ENCODE results near the gene MYLK. TPM values are rescaled to one million over a fixed set of nuclear protein-coding genes. Genes with fewer than 3 reads are reported as not detected.

Gene MYLK
- total RNA-seq, 1 donor from 2014 or later: 50.5 TPM

DNA sequence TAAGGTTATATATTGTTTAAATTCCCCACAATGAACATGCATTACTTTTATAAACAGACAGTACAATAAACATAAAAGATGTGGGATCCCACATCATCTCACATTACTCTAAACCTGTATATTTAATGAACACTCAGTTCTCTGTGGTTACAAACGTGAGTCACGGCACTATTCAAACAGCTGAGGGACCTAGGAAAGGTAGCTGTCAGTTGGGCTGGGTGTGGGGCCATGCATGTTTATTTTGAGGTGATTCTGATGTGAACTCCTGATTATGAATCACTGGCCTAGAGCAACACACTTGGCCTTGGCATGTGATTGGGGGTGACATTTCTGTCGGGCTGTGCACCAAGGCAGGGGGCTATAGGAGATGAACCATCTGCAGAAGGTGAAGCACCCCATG, 151.7 kb downstream of the MYLK start:
- TF ChIP-seq EZH2 (IDR thresholded peaks at IDR 0.05; ENCODE audit: insufficient read depth, low read length): no peak
- TF ChIP-seq, protein P1, sequence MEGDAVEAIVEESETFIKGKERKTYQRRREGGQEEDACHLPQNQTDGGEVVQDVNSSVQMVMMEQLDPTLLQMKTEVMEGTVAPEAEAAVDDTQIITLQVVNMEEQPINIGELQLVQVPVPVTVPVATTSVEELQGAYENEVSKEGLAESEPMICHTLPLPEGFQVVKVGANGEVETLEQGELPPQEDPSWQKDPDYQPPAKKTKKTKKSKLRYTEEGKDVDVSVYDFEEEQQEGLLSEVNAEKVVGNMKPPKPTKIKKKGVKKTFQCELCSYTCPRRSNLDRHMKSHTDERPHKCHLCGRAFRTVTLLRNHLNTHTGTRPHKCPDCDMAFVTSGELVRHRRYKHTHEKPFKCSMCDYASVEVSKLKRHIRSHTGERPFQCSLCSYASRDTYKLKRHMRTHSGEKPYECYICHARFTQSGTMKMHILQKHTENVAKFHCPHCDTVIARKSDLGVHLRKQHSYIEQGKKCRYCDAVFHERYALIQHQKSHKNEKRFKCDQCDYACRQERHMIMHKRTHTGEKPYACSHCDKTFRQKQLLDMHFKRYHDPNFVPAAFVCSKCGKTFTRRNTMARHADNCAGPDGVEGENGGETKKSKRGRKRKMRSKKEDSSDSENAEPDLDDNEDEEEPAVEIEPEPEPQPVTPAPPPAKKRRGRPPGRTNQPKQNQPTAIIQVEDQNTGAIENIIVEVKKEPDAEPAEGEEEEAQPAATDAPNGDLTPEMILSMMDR (IDR thresholded peaks at IDR 0.05; ENCODE audit: insufficient read depth, low read depth, low read length): no peak
- H3K4me1 ChIP-seq (ENCODE audit: insufficient read depth, low read length): peaks cover 36% of the 10 kb centered on the region
- Mint-ChIP-seq H3K4me1 (ENCODE audit: low read depth, unreplicated experiment) (peaks cover 34% of the 10 kb centered on the region), H3K36me3 (ENCODE audit: low read depth, unreplicated experiment) (peaks cover 40% of the 10 kb centered on the region), H3K27ac (ENCODE audit: unreplicated experiment) (no peak overlapping the region), H3K9me3 (ENCODE audit: unreplicated experiment) (peaks cover 5% of the 10 kb centered on the region), H3K27me3 (ENCODE audit: low read depth, unreplicated experiment) (no peaks in the 10 kb centered on the region), H3K4me3 (ENCODE audit: unreplicated experiment) (no peak overlapping the region)
- no peaks in the 10 kb centered on the region for H3K27me3 ChIP-seq (ENCODE audit: insufficient read depth, low read length)
- H4K20me1 ChIP-seq (ENCODE audit: insufficient read depth, low read length): no peaks in the 10 kb centered on the region
- H3K9ac ChIP-seq (ENCODE audit: low read length): peak overlapping the region; percentile 8
- H3K9me3 ChIP-seq (ENCODE audit: insufficient read depth, low read depth, low read length): no peaks in the 10 kb centered on the region
- no peak overlapping the region for H2AFZ ChIP-seq (ENCODE audit: low read depth, low read length)
- FAIRE-seq (no peak), DNase-seq (ENCODE audit: low read depth) (peak; percentile 91)
- H3K27ac ChIP-seq (ENCODE audit: low read depth, low read length): peak overlapping the region; percentile 95
- H3K4me2 ChIP-seq (ENCODE audit: low read length): peak overlapping the region; percentile 72
- no peak overlapping the region for H3K4me3 ChIP-seq (ENCODE audit: insufficient read depth, low read depth, low read length)
- H3K36me3 ChIP-seq (ENCODE audit: insufficient read depth, low read length): peaks cover 8% of the 10 kb centered on the region
- H3K79me2 ChIP-seq (ENCODE audit: insufficient read depth, low read length): peaks cover 9% of the 10 kb centered on the region

- Histone ChIP-seq H3K79me2 (ENCODE audit: insufficient read depth, low read length) (peaks cover 9% of the 10 kb centered on the region), H2AFZ (ENCODE audit: low read depth, low read length) (no peak overlapping the region), H3K4me2 (ENCODE audit: low read length) (no peak overlapping the region), H3K9ac (ENCODE audit: low read length) (no peak overlapping the region), H3K27ac (ENCODE audit: low read depth, low read length) (no peak overlapping the region), H3K27me3 (ENCODE audit: insufficient read depth, low read length) (no peaks in the 10 kb centered on the region), H3K4me1 (ENCODE audit: insufficient read depth, low read length) (peaks cover 36% of the 10 kb centered on the region), H4K20me1 (ENCODE audit: insufficient read depth, low read length) (no peaks in the 10 kb centered on the region), H3K4me3 (ENCODE audit: insufficient read depth, low read depth, low read length) (no peak overlapping the region), H3K9me3 (ENCODE audit: insufficient read depth, low read depth, low read length) (no peaks in the 10 kb centered on the region), H3K36me3 (ENCODE audit: insufficient read depth, low read length) (peaks cover 5% of the 10 kb centered on the region)
- peak; percentile 13 for FAIRE-seq
- TF ChIP-seq, protein P1 (IDR thresholded peaks at IDR 0.05; ENCODE audit: insufficient read depth, low read depth, low read length): no peak
- no peak for TF ChIP-seq EZH2 (IDR thresholded peaks at IDR 0.05; ENCODE audit: insufficient read depth, low read length)
- H3K4me1 Mint-ChIP-seq (ENCODE audit: low read depth, unreplicated experiment): peaks cover 34% of the 10 kb centered on the region
- no peak for DNase-seq (ENCODE audit: low read depth)
- peaks cover 29% of the 10 kb centered on the region for H3K36me3 Mint-ChIP-seq (ENCODE audit: low read depth, unreplicated experiment)
- H3K27ac Mint-ChIP-seq (ENCODE audit: unreplicated experiment): no peak overlapping the region
- H3K9me3 Mint-ChIP-seq (ENCODE audit: unreplicated experiment): peaks cover 5% of the 10 kb centered on the region
- H3K4me3 Mint-ChIP-seq (ENCODE audit: unreplicated experiment): no peak overlapping the region
- H3K27me3 Mint-ChIP-seq (ENCODE audit: low read depth, unreplicated experiment): no peaks in the 10 kb centered on the region
Observed at GRCh38 chr3:123730829-123731228, 153.3 kb downstream of the MYLK start.

DNA sequence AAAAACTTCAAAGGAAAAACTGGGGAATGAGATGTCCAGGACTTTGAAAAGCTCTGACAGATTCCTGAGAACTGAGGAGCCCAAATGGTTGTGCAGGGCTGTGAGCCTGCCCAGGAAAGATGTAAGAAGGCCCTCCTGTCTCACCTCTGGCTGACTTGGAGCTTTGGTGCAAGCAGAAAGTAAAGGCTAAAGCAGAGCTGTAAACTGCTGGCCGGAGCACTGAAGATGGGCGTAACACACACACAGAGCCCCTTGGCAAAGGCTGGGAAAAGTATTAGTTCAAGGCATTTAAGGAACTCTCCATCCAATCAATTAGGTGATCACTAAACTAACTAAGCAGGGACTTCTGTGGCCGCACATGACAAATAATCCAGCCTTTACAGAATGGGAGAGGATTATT, 155.1 kb downstream of the MYLK start:
- H3K9ac ChIP-seq (ENCODE audit: low read length): no peak overlapping the region
- H3K4me2 ChIP-seq (ENCODE audit: low read length): no peak overlapping the region
- no peak for FAIRE-seq
- TF ChIP-seq EZH2 (IDR thresholded peaks at IDR 0.05; ENCODE audit: insufficient read depth, low read length): no peak
- TF ChIP-seq, protein P1 (IDR thresholded peaks at IDR 0.05; ENCODE audit: insufficient read depth, low read depth, low read length): no peak
- H3K79me2 ChIP-seq (ENCODE audit: insufficient read depth, low read length): peaks cover 9% of the 10 kb centered on the region
- no peak overlapping the region for H3K27ac ChIP-seq (ENCODE audit: low read depth, low read length)
- H3K9me3 ChIP-seq (ENCODE audit: insufficient read depth, low read depth, low read length): no peaks in the 10 kb centered on the region
- H3K4me1 Mint-ChIP-seq (ENCODE audit: low read depth, unreplicated experiment): peaks cover 19% of the 10 kb centered on the region
- H4K20me1 ChIP-seq (ENCODE audit: insufficient read depth, low read length): no peaks in the 10 kb centered on the region
- H3K36me3 Mint-ChIP-seq (ENCODE audit: low read depth, unreplicated experiment): peaks cover 21% of the 10 kb centered on the region
- no peak overlapping the region for H3K27ac Mint-ChIP-seq (ENCODE audit: unreplicated experiment)
- H2AFZ ChIP-seq (ENCODE audit: low read depth, low read length): no peak overlapping the region
- peaks cover 3% of the 10 kb centered on the region for H3K9me3 Mint-ChIP-seq (ENCODE audit: unreplicated experiment)
- H3K27me3 ChIP-seq (ENCODE audit: insufficient read depth, low read length): no peaks in the 10 kb centered on the region
- H3K4me1 ChIP-seq (ENCODE audit: insufficient read depth, low read length): peaks cover 21% of the 10 kb centered on the region
- no peak overlapping the region for H3K4me3 ChIP-seq (ENCODE audit: insufficient read depth, low read depth, low read length)
- H3K36me3 ChIP-seq (ENCODE audit: insufficient read depth, low read length): peaks cover 3% of the 10 kb centered on the region
- no peak overlapping the region for H3K4me3 Mint-ChIP-seq (ENCODE audit: unreplicated experiment)
- DNase-seq (ENCODE audit: low read depth): no peak
- no peaks in the 10 kb centered on the region for H3K27me3 Mint-ChIP-seq (ENCODE audit: low read depth, unreplicated experiment)

Measured in astrocyte (in vitro differentiated cells and primary cell).